Right cardiac atrium (tissue), 5 donors: Measurements from ENCODE around the gene ATP2A1. TPM values are rescaled to one million over a fixed set of nuclear protein-coding genes. Genes with fewer than 3 reads are reported as not detected.
A peak's percentile ranks its signal among the peaks of the same experiment; 100 is the strongest.
"Not testable (repeated sequence)": the region's sequence is repeated elsewhere in the genome, so short reads cannot be mapped to it uniquely, and the experiment has no call there.

Source experiments
- ATAC-seq, 2 donors: fragments of 200-7000 bp; cut with Tn5 transposase; one replicate each; pipeline versions ENCODE4 v1.8.0 to v1.9.1; 2020; ENCODE audit warnings: moderate library complexity in 2 of 2, mild to moderate bottlenecking in 1 of 2
- DNase-seq, 3 donors: peaks; one replicate each; pipeline ENCODE4 v3.0.0-alpha.2; 2020
- H3K27ac ChIP-seq: one replicate; pipeline ENCODE4 v1.5.1; 2013; ENCODE audit warnings: mild to moderate bottlenecking, low read length, control low read depth, moderate library complexity
- H3K27me3 ChIP-seq: one replicate; pipeline ENCODE4 v1.6.1; 2013; ENCODE audit not compliant: control insufficient read depth, insufficient read depth
- H3K4me1 ChIP-seq: one replicate; pipeline ENCODE4 v1.6.1; 2013; ENCODE audit warnings: low read length; ENCODE audit not compliant: control insufficient read depth, insufficient read depth
- H3K4me3 ChIP-seq: one replicate; pipeline ENCODE4 v1.5.1; 2013; ENCODE audit warnings: low read length, control low read depth
- H3K9me3 ChIP-seq: one replicate; pipeline ENCODE4 v1.6.1; 2013; ENCODE audit warnings: low read length; ENCODE audit not compliant: control insufficient read depth
- WGBS: extraction: QIAGEN DNeasy Blood & Tissue Kit; methylation state at CpG from one replicate; pipeline ENCODE4 v1.1.7; 2013; 5-methylcytosine and 5-hydroxymethylcytosine counted together
- intact Hi-C, 4 donors: fragments of 100-400 bp; cut with DNase I; formaldehyde crosslinking; loops; one replicate each; pipeline versions ENCODE4 v1.11.0 to v1.14.0; 2022 to 2023
- polyA plus RNA-seq: library from polyadenylated mRNA; stranded (reverse); fragments of 200-250 nt; gene quantifications from one replicate; pipeline ENCODE4 v1.2.3, GENCODE V29; 2013
- total RNA-seq, 4 donors: library from RNA; stranded (reverse); fragmentation: NEBNext Ultra II Directional; extraction: Animal tissue kit (Norgen Biotek cat#: 25700); gene quantifications; one replicate each; pipeline ENCODE4 v1.2.1, GENCODE V29; 2021
- donor health status: healthy with polysubstance abuse.
- donor health status: DM: no; HTN: yes; CAD: no.
- donor health status: DM: no; HTN: no; CAD: no.
- donor health status: DM: no; HTN: yes; CAD: no; lungs with severe emphysema.
- donor health status: DM: yes; HTN: yes; CAD: no.

The ATP2A1 gene
- total and polyA plus RNA-seq, 5 donors, result 0.11 to 0.75 (median 0.48) TPM

GRCh38 chr16:28875134-28876018 is 2.9 kb upstream of the ATP2A1 start:
- no peaks in the 10 kb centered on the region for H3K9me3 ChIP-seq
- intact Hi-C loops, result loop anchor here in 2 of 4 donors (10.0 kb wide), 1 partner anchor 69 kb away; no protein-coding TSS in a partner anchor
- ATAC-seq (no peak), DNase-seq (peak in 2 of 3 donors; percentile 43 to 56)
- H3K4me3 ChIP-seq, result no peak overlapping the region
- no peak overlapping the region for H3K27ac ChIP-seq
- H3K27me3 ChIP-seq, result no peaks in the 10 kb centered on the region
- WGBS, result 51% methylated on average over 13 of the region's 13 CpGs
- H3K4me1 ChIP-seq, result peaks cover 3% of the 10 kb centered on the region

- no peaks in the 10 kb centered on the region for H3K9me3 ChIP-seq
- DNase-seq, result peak in 2 of 3 donors; percentile 27 to 42
- H3K4me3 ChIP-seq, result no peak overlapping the region
- no peaks in the 10 kb centered on the region for H3K27me3 ChIP-seq
- no peak overlapping the region for H3K27ac ChIP-seq
- peaks cover 3% of the 10 kb centered on the region for H3K4me1 ChIP-seq
- intact Hi-C loops, result loop anchor here in 2 of 4 donors (10.0 kb wide), 1 partner anchor 69 kb away; no protein-coding TSS in a partner anchor
- ATAC-seq, result no peak
- WGBS, result 54% methylated on average over 17 of the region's 17 CpGs
These were observed 2.1 kb upstream of the ATP2A1 start for GRCh38 chr16:28876019-28876659.

DNA sequence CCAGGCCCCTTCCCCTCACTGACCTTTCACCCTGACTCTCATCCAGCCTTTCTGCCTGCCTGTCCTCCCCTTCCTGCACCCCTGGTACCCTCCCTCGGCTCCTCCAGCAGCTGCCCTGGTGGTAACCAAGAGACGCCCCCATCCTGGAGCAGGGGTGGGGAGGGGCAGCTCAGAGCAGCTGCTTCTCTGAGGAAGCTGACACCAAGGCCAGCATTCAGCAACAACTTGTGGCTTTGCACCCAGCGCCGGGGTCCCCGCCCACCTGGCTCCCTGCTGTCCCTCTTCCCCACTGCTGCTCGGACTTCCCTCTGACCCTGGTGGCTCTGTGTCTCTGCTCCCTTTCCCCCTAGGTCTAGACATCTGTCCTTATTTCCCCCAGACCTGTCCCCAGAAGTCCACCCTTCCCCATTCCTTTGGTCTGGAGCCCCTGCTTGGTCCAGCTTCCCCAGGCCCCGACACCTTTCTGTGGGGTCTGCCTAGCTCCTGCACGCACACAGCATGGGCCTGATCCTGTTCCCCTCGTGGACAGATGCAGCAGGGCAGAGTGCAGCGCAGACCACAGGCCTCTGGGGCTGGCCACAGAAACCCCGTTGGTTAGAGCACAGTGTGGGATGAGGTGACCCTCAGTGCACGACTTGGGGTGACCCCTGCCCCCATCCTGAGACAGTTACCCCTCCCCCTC is 1.2 kb upstream of the ATP2A1 start:
- no peak overlapping the region for H3K4me3 ChIP-seq
- DNase-seq (peak in 2 of 3 donors; percentile 20 to 56), ATAC-seq (no peak)
- no peaks in the 10 kb centered on the region for H3K27me3 ChIP-seq
- no peak overlapping the region for H3K27ac ChIP-seq
- intact Hi-C loops, result loop anchor here in 2 of 4 donors (10.0 kb wide), 1 partner anchor 68 kb away; no protein-coding TSS in a partner anchor
- WGBS, result 47% methylated on average over 12 of the region's 12 CpGs
- H3K9me3 ChIP-seq, result no peaks in the 10 kb centered on the region
- peaks cover 3% of the 10 kb centered on the region for H3K4me1 ChIP-seq

DNA sequence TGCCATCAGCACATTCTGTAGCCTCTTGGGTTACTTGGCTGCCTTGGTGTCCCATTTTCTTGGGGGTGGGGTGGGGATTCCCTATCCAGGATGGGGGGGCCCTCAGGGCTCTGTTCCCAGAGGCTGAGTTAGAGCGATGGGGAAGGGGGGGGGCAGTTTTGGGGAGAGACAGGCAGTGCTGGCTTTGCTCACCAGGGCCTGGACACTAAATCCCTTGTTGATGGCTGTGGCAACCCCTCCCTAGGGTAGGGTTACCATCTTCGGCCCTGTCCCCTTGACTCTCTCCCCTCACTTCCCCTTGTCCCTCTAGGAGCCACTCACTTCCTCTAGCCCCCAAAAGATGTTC is 660 bp upstream of the ATP2A1 start:
- DNase-seq (peak in 1 of 3 donors; percentile 14), ATAC-seq (no peak)
- intact Hi-C loops, result loop anchor here in 2 of 4 donors (10.0 kb wide), 1 partner anchor 67 kb away; no protein-coding TSS in a partner anchor
- WGBS, result 60% methylated on average over 2 of the region's 2 CpGs
- Histone ChIP-seq H3K9me3 (no peaks in the 10 kb centered on the region), H3K4me1 (peaks cover 3% of the 10 kb centered on the region), H3K27me3 (no peaks in the 10 kb centered on the region), H3K4me3 (no peak overlapping the region), H3K27ac (no peak overlapping the region)

GRCh38 chr16:28879261-28879840 is 1.1 kb downstream of the ATP2A1 start:
- H3K9me3 ChIP-seq, result no peaks in the 10 kb centered on the region
- no peak overlapping the region for H3K27ac ChIP-seq
- intact Hi-C loops, result loop anchor here in 2 of 4 donors (10.0 kb wide), 1 partner anchor 65 kb away; no protein-coding TSS in a partner anchor
- peak in 1 of 3 donors; percentile 36 for DNase-seq
- whole genome bisulfite sequencing, result under 1% methylated on average over 27 of the region's 27 CpGs
- no peaks in the 10 kb centered on the region for H3K27me3 ChIP-seq
- H3K4me1 ChIP-seq, result peaks cover 3% of the 10 kb centered on the region
- peak overlapping the region; percentile 73 for H3K4me3 ChIP-seq
- ATAC-seq, result peak; percentile 28 to 45

GRCh38 chr16:28879841-28880588 is 1.7 kb downstream of the ATP2A1 start:
- no peaks in the 10 kb centered on the region for H3K9me3 ChIP-seq
- H3K4me3 ChIP-seq, result peak overlapping the region; percentile 73
- DNase-seq (peak; percentile 89 to 96 (median 96)), ATAC-seq (peak; percentile 94 to 95)
- WGBS, result under 1% methylated on average over 66 of the region's 66 CpGs
- H3K27ac ChIP-seq, result no peak overlapping the region
- H3K27me3 ChIP-seq, result no peaks in the 10 kb centered on the region
- peaks cover 3% of the 10 kb centered on the region for H3K4me1 ChIP-seq
- intact Hi-C loops, result loop anchor here in 3 of 4 donors (5.0 to 10.0 kb wide), 2 partner anchors 47 to 65 kb away; partner anchors contain the start of gene RABEP2 (in 1 of the 3)

GRCh38 chr16:28880589-28880915 is 2.3 kb downstream of the ATP2A1 start:
- no peaks in the 10 kb centered on the region for H3K27me3 ChIP-seq
- peaks cover 3% of the 10 kb centered on the region for H3K4me1 ChIP-seq
- 9% methylated on average over 11 of the region's 11 CpGs for WGBS
- ATAC-seq, result no peak
- H3K27ac ChIP-seq, result no peak overlapping the region
- no peak for DNase-seq
- no peak overlapping the region for H3K4me3 ChIP-seq
- H3K9me3 ChIP-seq, result no peaks in the 10 kb centered on the region
- intact Hi-C loops, result loop anchor here in 1 of 4 donors (5.0 kb wide), 1 partner anchor 47 kb away; the partner anchor contains the start of gene RABEP2

- no peaks in the 10 kb centered on the region for H3K27me3 ChIP-seq
- H3K4me1 ChIP-seq, result peaks cover 3% of the 10 kb centered on the region
- no peak overlapping the region for H3K4me3 ChIP-seq
- 75% methylated on average over 4 of the region's 4 CpGs for WGBS
- no peak overlapping the region for H3K27ac ChIP-seq
- intact Hi-C loops, result loop anchor here in 1 of 4 donors (5.0 kb wide), 1 partner anchor 46 kb away; the partner anchor contains the start of gene RABEP2
- DNase-seq (no peak), ATAC-seq (no peak)
- H3K9me3 ChIP-seq, result no peaks in the 10 kb centered on the region
These were observed 2.7 kb downstream of the ATP2A1 start for GRCh38 chr16:28880955-28881354.

DNA sequence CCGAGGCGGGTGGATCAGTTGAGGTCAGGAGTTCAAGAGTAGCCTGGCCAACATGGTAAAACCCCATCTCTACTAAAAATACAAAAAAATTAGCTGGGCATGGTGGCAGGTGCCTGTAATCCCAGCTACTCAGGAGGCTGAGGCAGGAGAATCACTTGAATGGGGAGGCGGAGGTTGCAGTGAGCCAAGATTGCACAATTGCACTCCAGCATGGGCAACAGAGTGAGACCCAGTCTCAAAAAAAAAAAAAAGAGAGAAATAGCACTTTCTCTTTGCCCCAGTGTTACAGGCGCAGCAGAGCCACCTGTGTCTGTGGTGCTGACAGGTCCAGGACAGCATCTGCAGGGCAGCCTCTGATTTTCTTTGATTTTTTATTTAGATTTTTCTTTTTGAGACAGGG is 3.3 kb downstream of the ATP2A1 start:
- not testable (repeated sequence) for H3K9me3 ChIP-seq, H3K4me1 ChIP-seq, H3K27me3 ChIP-seq, H3K27ac ChIP-seq, DNase-seq, H3K4me3 ChIP-seq, ATAC-seq
- intact Hi-C loops, result loop anchor here in 1 of 4 donors (5.0 kb wide), 1 partner anchor 46 kb away; the partner anchor contains the start of gene RABEP2
- WGBS, result 86% methylated on average over 4 of the region's 4 CpGs
